Measurements from ENCODE around the gene LEKR1.
A peak's percentile ranks its signal among the peaks of the same experiment; 100 is the strongest.

The LEKR1 gene

GRCh38 chr3:157064402-157064801, 238.2 kb downstream of the LEKR1 start:
- Histone ChIP-seq H3K9ac (ENCODE audit: low read length) (peak overlapping the region; percentile 80), H3K4me3 (ENCODE audit: low read length) (peak overlapping the region; percentile 55), H3K79me2 (ENCODE audit: low read length) (no peaks in the 10 kb centered on the region), H4K20me1 (ENCODE audit: insufficient read depth, low read length) (no peaks in the 10 kb centered on the region), H3K27me3 (ENCODE audit: low read depth, low read length) (no peaks in the 10 kb centered on the region), H3K9me3 (ENCODE audit: insufficient read depth, low read length) (no peaks in the 10 kb centered on the region), H3K4me1 (ENCODE audit: low read length) (peaks cover 82% of the 10 kb centered on the region), H2AFZ (ENCODE audit: low read depth, low read length) (peak overlapping the region; percentile 69; the same call in 1 of the 2 replicates), H3K27ac (ENCODE audit: low read length) (peak overlapping the region; percentile 93), H3K36me3 (replicated peaks; ENCODE audit: low read depth, low read length) (peaks cover 17% of the 10 kb centered on the region), H3K4me2 (ENCODE audit: low read length) (peak overlapping the region; percentile 85)
- TF ChIP-seq CTCF (IDR thresholded peaks at IDR 0.05; ENCODE audit: low read depth, low read length), result no peak
- TF ChIP-seq EZH2phosphoT487 (IDR thresholded peaks at IDR 0.05; ENCODE audit: low read depth), result no peak

GRCh38 chr3:157065201-157065600, 239.0 kb downstream of the LEKR1 start:
- H3K4me2 ChIP-seq (ENCODE audit: low read length), result peak overlapping the region; percentile 56
- H3K36me3 ChIP-seq (replicated peaks; ENCODE audit: low read depth, low read length), result peaks cover 17% of the 10 kb centered on the region
- no peaks in the 10 kb centered on the region for H3K79me2 ChIP-seq (ENCODE audit: low read length)
- no peaks in the 10 kb centered on the region for H4K20me1 ChIP-seq (ENCODE audit: insufficient read depth, low read length)
- no peaks in the 10 kb centered on the region for H3K9me3 ChIP-seq (ENCODE audit: insufficient read depth, low read length)
- H2AFZ ChIP-seq (ENCODE audit: low read depth, low read length), result no peak overlapping the region
- TF ChIP-seq CTCF (IDR thresholded peaks at IDR 0.05; ENCODE audit: low read depth, low read length) (no peak), EZH2phosphoT487 (IDR thresholded peaks at IDR 0.05; ENCODE audit: low read depth) (no peak)
- H3K4me1 ChIP-seq (ENCODE audit: low read length), result peaks cover 85% of the 10 kb centered on the region
- H3K27me3 ChIP-seq (ENCODE audit: low read depth, low read length), result no peaks in the 10 kb centered on the region
- no peak overlapping the region for H3K4me3 ChIP-seq (ENCODE audit: low read length)
- H3K27ac ChIP-seq (ENCODE audit: low read length), result peak overlapping the region; percentile 93
- peak overlapping the region; percentile 80; the same call in 1 of the 2 replicates for H3K9ac ChIP-seq (ENCODE audit: low read length)

GRCh38 chr3:157066335-157067098, 240.4 kb downstream of the LEKR1 start:
- H3K4me3 ChIP-seq (ENCODE audit: low read length), result peak overlapping the region; percentile 11
- H3K27me3 ChIP-seq (ENCODE audit: low read depth, low read length), result no peaks in the 10 kb centered on the region
- H3K27ac ChIP-seq (ENCODE audit: low read length), result peak overlapping the region; percentile 93
- TF ChIP-seq CTCF (IDR thresholded peaks at IDR 0.05; ENCODE audit: low read depth, low read length), result no peak; the same call in 1 of the 2 replicates
- H4K20me1 ChIP-seq (ENCODE audit: insufficient read depth, low read length), result no peaks in the 10 kb centered on the region
- H3K79me2 ChIP-seq (ENCODE audit: low read length), result no peaks in the 10 kb centered on the region
- peaks cover 11% of the 10 kb centered on the region for H3K36me3 ChIP-seq (replicated peaks; ENCODE audit: low read depth, low read length)
- no peaks in the 10 kb centered on the region for H3K9me3 ChIP-seq (ENCODE audit: insufficient read depth, low read length)
- peak overlapping the region; percentile 72 for H2AFZ ChIP-seq (ENCODE audit: low read depth, low read length)
- H3K4me2 ChIP-seq (ENCODE audit: low read length), result peak overlapping the region; percentile 56
- H3K4me1 ChIP-seq (ENCODE audit: low read length), result peaks cover 81% of the 10 kb centered on the region
- H3K9ac ChIP-seq (ENCODE audit: low read length), result peak overlapping the region; percentile 51

GRCh38 chr3:157067114-157067513, 241.0 kb downstream of the LEKR1 start:
- Histone ChIP-seq H3K4me3 (ENCODE audit: low read length) (peak overlapping the region; percentile 11; the same call in 1 of the 2 replicates), H3K79me2 (ENCODE audit: low read length) (no peaks in the 10 kb centered on the region), H3K27ac (ENCODE audit: low read length) (peak overlapping the region; percentile 93), H3K9me3 (ENCODE audit: insufficient read depth, low read length) (no peaks in the 10 kb centered on the region), H4K20me1 (ENCODE audit: insufficient read depth, low read length) (no peaks in the 10 kb centered on the region), H3K27me3 (ENCODE audit: low read depth, low read length) (no peaks in the 10 kb centered on the region), H3K4me1 (ENCODE audit: low read length) (peaks cover 78% of the 10 kb centered on the region), H2AFZ (ENCODE audit: low read depth, low read length) (peak overlapping the region; percentile 72), H3K36me3 (replicated peaks; ENCODE audit: low read depth, low read length) (peaks cover 10% of the 10 kb centered on the region), H3K4me2 (ENCODE audit: low read length) (peak overlapping the region; percentile 56), H3K9ac (ENCODE audit: low read length) (peak overlapping the region; percentile 51)
- TF ChIP-seq CTCF (IDR thresholded peaks at IDR 0.05; ENCODE audit: low read depth, low read length) (peak; percentile 56), EZH2phosphoT487 (IDR thresholded peaks at IDR 0.05; ENCODE audit: low read depth) (no peak)

Measured in OCI-LY3 (cell line).